Testis (tissue), 3 donors: ENCODE measurements around the gene TTC33. TPM values are rescaled to one million over a fixed set of nuclear protein-coding genes. Genes with fewer than 3 reads are reported as not detected.
"Not testable (repeated sequence)": the region's sequence is repeated elsewhere in the genome, so short reads cannot be mapped to it uniquely, and the experiment has no call there.

Experiments
- DNase-seq: peaks from one replicate; pipeline ENCODE4 v3.0.0-alpha.2; 2019
- H3K27ac ChIP-seq, 2 donors: fragments of 200-600 bp; sonication (generic); one replicate each; pipeline ENCODE4 v1.5.1; 2019
- H3K27me3 ChIP-seq: fragments of 200-600 bp; sonication (generic); one replicate; pipeline ENCODE4 v1.5.1; 2019
- H3K36me3 ChIP-seq: fragments of 200-600 bp; sonication (generic); one replicate; pipeline ENCODE4 v1.5.1; 2017; ENCODE audit warnings: low read depth; ENCODE audit errors: missing control alignments
- H3K4me1 ChIP-seq: fragments of 200-600 bp; sonication (generic); one replicate; pipeline ENCODE4 v1.5.1; 2019
- H3K4me3 ChIP-seq, 2 donors: fragments of 200-600 bp; sonication (generic); one replicate each; pipeline ENCODE4 v1.5.1; 2017 to 2019
- H3K9me3 ChIP-seq: fragments of 200-600 bp; sonication (generic); one replicate; pipeline ENCODE4 v1.5.1; 2017
- POLR2A ChIP-seq: fragments of 450-650 bp; IDR thresholded peaks from one replicate; pipeline ENCODE4 v1.6.1; 2017; ENCODE audit warnings: antibody characterized with exemption, mild to moderate bottlenecking, moderate library complexity
- WGBS, 2 donors: methylation state at CpG; one replicate each; pipeline ENCODE4 v1.1.5; 2018; 5-methylcytosine and 5-hydroxymethylcytosine counted together
- intact Hi-C: fragments of 100-400 bp; cut with DNase I; formaldehyde crosslinking; loops from one replicate; pipeline ENCODE4 v1.15.1; 2023; ENCODE audit warnings: low total_unique reads
- polyA plus RNA-seq: library from polyadenylated mRNA; stranded (reverse); fragments of 350-450 nt; fragmentation: Illumina TruSeq; extraction: RNeasy Lipid Tissue Mini Kit (QIAGEN cat#74804); gene quantifications from one replicate; pipeline ENCODE4 v1.2.3, GENCODE V29; 2014; ENCODE audit warnings: low read depth, low replicate concordance; ENCODE audit not compliant: insufficient read depth
- total RNA-seq, 2 donors: library from RNA; depleted of rRNA; stranded (reverse); fragments of >200 nt; gene quantifications; one replicate each; pipeline ENCODE4 v1.2.3, GENCODE V29; 2016
- TF ChIP-seq, protein P1 (sequence below), 3 experiments: fragments of 450-650 bp in 2 of 3; fragments of 200-600 bp in 1 of 3; sonication (generic) in 1 of 3; IDR thresholded peaks; one replicate each; pipeline ENCODE4 v1.5.1; 2016 to 2019; ENCODE audit warnings: antibody characterized with exemption in 3 of 3, mild to moderate bottlenecking in 2 of 3, moderate library complexity in 1 of 3

The TTC33 gene
- total and polyA plus RNA-seq, 3 donors from 2014 or later = 14.7 to 16.5 (median 15.2) TPM

DNA sequence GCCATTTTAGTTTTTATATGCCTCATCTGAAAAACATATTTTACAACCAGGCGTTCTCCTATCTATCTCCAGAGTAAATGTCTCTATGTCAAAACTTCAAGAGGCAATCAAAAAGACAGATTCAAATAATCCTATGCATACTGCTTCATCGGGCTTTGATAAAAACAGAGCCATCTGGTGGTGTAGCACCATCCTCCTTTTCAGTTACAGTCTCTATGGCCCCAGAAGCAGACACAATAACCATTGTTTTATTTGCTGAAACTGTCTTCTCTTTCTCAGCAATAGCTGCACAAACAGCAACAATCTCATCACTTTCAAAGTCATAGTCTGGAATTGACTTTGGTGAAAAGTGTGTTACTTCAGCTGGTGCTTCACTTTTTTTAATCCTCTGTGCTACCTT lies 39.8 kb downstream of the TTC33 start:
- TF ChIP-seq, protein P1, sequence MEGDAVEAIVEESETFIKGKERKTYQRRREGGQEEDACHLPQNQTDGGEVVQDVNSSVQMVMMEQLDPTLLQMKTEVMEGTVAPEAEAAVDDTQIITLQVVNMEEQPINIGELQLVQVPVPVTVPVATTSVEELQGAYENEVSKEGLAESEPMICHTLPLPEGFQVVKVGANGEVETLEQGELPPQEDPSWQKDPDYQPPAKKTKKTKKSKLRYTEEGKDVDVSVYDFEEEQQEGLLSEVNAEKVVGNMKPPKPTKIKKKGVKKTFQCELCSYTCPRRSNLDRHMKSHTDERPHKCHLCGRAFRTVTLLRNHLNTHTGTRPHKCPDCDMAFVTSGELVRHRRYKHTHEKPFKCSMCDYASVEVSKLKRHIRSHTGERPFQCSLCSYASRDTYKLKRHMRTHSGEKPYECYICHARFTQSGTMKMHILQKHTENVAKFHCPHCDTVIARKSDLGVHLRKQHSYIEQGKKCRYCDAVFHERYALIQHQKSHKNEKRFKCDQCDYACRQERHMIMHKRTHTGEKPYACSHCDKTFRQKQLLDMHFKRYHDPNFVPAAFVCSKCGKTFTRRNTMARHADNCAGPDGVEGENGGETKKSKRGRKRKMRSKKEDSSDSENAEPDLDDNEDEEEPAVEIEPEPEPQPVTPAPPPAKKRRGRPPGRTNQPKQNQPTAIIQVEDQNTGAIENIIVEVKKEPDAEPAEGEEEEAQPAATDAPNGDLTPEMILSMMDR (IDR thresholded peaks at IDR 0.05) = no peak
- no peak for TF ChIP-seq POLR2A
- Histone ChIP-seq H3K36me3 (no peaks in the 10 kb centered on the region), H3K27ac (no peak overlapping the region), H3K4me3 (no peak overlapping the region), H3K4me1 (no peaks in the 10 kb centered on the region), H3K9me3 (no peaks in the 10 kb centered on the region), H3K27me3 (no peaks in the 10 kb centered on the region)
- intact Hi-C loops = no loop called here
- DNase-seq = no peak
- 39 to 87% methylated on average over 2 of the region's 2 CpGs for WGBS, 2 donors

DNA sequence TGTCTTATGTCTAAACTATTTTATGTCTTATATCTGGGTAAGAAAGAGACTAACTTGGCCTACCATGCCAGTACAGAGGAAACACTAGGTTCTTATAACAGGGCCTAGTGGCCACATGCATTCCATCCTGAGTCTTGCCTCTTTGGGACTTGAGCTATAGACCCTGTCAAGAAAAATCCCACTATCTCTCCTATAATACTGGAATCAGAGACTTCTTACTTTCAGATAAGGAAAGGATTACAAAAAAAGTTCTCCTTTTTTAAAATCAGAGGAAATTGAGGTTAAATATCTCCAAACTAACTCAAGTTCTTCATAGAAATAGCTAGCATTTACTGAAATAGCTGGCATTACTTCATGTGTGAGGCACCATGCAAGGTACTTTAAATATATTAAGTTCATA lies 41.8 kb downstream of the TTC33 start:
- Histone ChIP-seq H3K27me3 (no peaks in the 10 kb centered on the region), H3K9me3 (no peaks in the 10 kb centered on the region), H3K27ac (no peak overlapping the region), H3K4me3 (no peak overlapping the region), H3K4me1 (no peaks in the 10 kb centered on the region), H3K36me3 (no peaks in the 10 kb centered on the region)
- intact Hi-C loops = no loop called here
- TF ChIP-seq POLR2A = no peak
- TF ChIP-seq, protein P1 (IDR thresholded peaks at IDR 0.05) = no peak
- no peak for DNase-seq

GRCh38 chr5:40710575-40710974 lies 45.2 kb downstream of the TTC33 start:
- H3K27ac ChIP-seq, H3K4me1 ChIP-seq, intact Hi-C loops, H3K4me3 ChIP-seq, H3K27me3 ChIP-seq, H3K36me3 ChIP-seq, H3K9me3 ChIP-seq, DNase-seq: not testable (repeated sequence)

DNA sequence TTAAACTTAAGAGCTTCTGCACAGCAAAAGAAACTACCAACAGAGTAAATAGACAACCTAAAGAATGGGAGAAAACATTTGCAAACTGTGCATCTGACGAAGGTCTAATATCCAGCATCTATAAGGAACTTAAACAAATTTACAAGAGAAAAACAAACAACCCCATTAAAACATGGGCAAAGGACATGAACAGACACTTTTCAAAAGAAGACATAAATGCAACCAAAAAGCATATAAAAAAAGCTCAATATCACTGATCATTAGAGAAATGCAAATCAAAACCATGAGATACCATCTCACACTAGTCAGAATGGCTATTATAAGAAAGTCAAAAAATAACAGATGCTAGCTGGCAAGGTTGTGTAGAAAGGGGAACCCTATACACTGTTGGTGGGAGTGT lies 50.3 kb downstream of the TTC33 start:
- H3K4me1 ChIP-seq, intact Hi-C loops, H3K4me3 ChIP-seq, H3K27ac ChIP-seq, DNase-seq, H3K9me3 ChIP-seq, H3K27me3 ChIP-seq, H3K36me3 ChIP-seq: not testable (repeated sequence)
- 97 to 100% methylated on average over 1 of the region's 1 CpG for WGBS, 2 donors

GRCh38 chr5:40702027-40702426 lies 53.7 kb downstream of the TTC33 start:
- H3K9me3 ChIP-seq, H3K27ac ChIP-seq, H3K4me1 ChIP-seq, H3K36me3 ChIP-seq, H3K4me3 ChIP-seq, H3K27me3 ChIP-seq, intact Hi-C loops, DNase-seq: not testable (repeated sequence)

GRCh38 chr5:40700116-40700782 lies 55.5 kb downstream of the TTC33 start:
- WGBS, 2 donors = 82 to 84% methylated on average over 3 to 5 of the region's 5 CpGs
- no peak for DNase-seq
- Histone ChIP-seq H3K9me3 (no peaks in the 10 kb centered on the region), H3K4me3 (no peak overlapping the region), H3K27me3 (no peaks in the 10 kb centered on the region), H3K27ac (no peak overlapping the region), H3K36me3 (no peaks in the 10 kb centered on the region), H3K4me1 (no peaks in the 10 kb centered on the region)
- intact Hi-C loops = no loop called here
- TF ChIP-seq, protein P1 (IDR thresholded peaks at IDR 0.05) = no peak
- no peak for TF ChIP-seq POLR2A
